Esophagus mucosa (tissue), 1 donor: ENCODE data around the gene MYZAP. TPM values are rescaled to one million over a fixed set of nuclear protein-coding genes. Genes with fewer than 3 reads are reported as not detected.

Experiments
- ATAC-seq: fragments of 200-7000 bp; cut with Tn5 transposase; one replicate; pipeline ENCODE4 v1.9.1; 2020
- total RNA-seq: library from RNA; stranded (reverse); gene quantifications from one replicate; pipeline ENCODE4 v1.2.4, GENCODE V29; 2023
- donor health status: DM: yes; HTN: yes; CAD: no.

The MYZAP gene
- total RNA-seq, 1 donor from 2014 or later, result 19.8 TPM

- no peak for ATAC-seq
These were observed 74.2 kb downstream of the MYZAP start for GRCh38 chr15:57665939-57666338.

GRCh38 chr15:57667171-57667849 lies 75.6 kb downstream of the MYZAP start:
- no peak for ATAC-seq

- ATAC-seq, result no peak
These were observed 76.3 kb downstream of the MYZAP start for GRCh38 chr15:57668016-57668415.

- ATAC-seq, result no peak
These were observed 79.9 kb downstream of the MYZAP start for GRCh38 chr15:57671636-57672035.

- peak; percentile 72 for ATAC-seq
These were observed 83.9 kb downstream of the MYZAP start for GRCh38 chr15:57675481-57676181.

- no peak for ATAC-seq
These were observed 84.9 kb downstream of the MYZAP start for GRCh38 chr15:57676585-57676984.

GRCh38 chr15:57677204-57677603 lies 85.5 kb downstream of the MYZAP start:
- ATAC-seq, result no peak

GRCh38 chr15:57680021-57680420 lies 88.3 kb downstream of the MYZAP start:
- peak; percentile 39 for ATAC-seq

- no peak for ATAC-seq
These were observed 89.3 kb downstream of the MYZAP start for GRCh38 chr15:57681011-57681410.

- ATAC-seq, result no peak
These were observed 91.8 kb downstream of the MYZAP start for GRCh38 chr15:57683481-57683880.

- ATAC-seq, result no peak
These were observed 92.9 kb downstream of the MYZAP start for GRCh38 chr15:57684491-57685151.

- ATAC-seq, result no peak
These were observed 93.8 kb downstream of the MYZAP start for GRCh38 chr15:57685306-57686095.

GRCh38 chr15:57686657-57687056 lies 95.0 kb downstream of the MYZAP start:
- ATAC-seq, result no peak

- no peak for ATAC-seq
These were observed 98.8 kb downstream of the MYZAP start for GRCh38 chr15:57690341-57690966.

- no peak for ATAC-seq
These were observed 99.4 kb downstream of the MYZAP start for GRCh38 chr15:57691082-57691481.

GRCh38 chr15:57692709-57693108 lies 101.0 kb downstream of the MYZAP start:
- no peak for ATAC-seq

- ATAC-seq, result no peak
These were observed 102.6 kb downstream of the MYZAP start for GRCh38 chr15:57694279-57694678.

GRCh38 chr15:57696146-57696545 lies 104.4 kb downstream of the MYZAP start:
- no peak for ATAC-seq

GRCh38 chr15:57697588-57697987 lies 105.9 kb downstream of the MYZAP start:
- no peak for ATAC-seq

- no peak for ATAC-seq
These were observed 106.5 kb downstream of the MYZAP start for GRCh38 chr15:57698243-57698642.

- no peak for ATAC-seq
These were observed 107.3 kb downstream of the MYZAP start for GRCh38 chr15:57698991-57699390.

GRCh38 chr15:57703387-57703786 lies 111.7 kb downstream of the MYZAP start:
- ATAC-seq, result no peak
